Type B pancreatic cell (in vitro differentiated cells): ENCODE measurements around the gene DCPS. TPM values are rescaled to one million over a fixed set of nuclear protein-coding genes. Genes with fewer than 3 reads are reported as not detected.
"Not testable (repeated sequence)": the region's sequence is repeated elsewhere in the genome, so short reads cannot be mapped to it uniquely, and the experiment has no call there.

ENCODE experiments used
- DNase-seq: peaks from one replicate; pipeline ENCODE4 v3.0.0; 2021; ENCODE audit warnings: mixed read lengths; ENCODE audit not compliant: unreplicated experiment; ENCODE audit errors: extremely low spot score
- H3K27ac Mint-ChIP-seq: 2 replicates; pipeline ENCODE4 v1.8.0; 2021; ENCODE audit warnings: mild to moderate bottlenecking, mixed read lengths
- H3K27me3 Mint-ChIP-seq: 2 replicates; pipeline ENCODE4 v1.8.0; 2021; ENCODE audit warnings: mixed read lengths
- H3K36me3 Mint-ChIP-seq: 2 replicates; pipeline ENCODE4 v1.8.0; 2021; ENCODE audit warnings: mixed read lengths
- H3K4me1 Mint-ChIP-seq: one replicate; pipeline ENCODE4 v1.8.0; 2021; ENCODE audit warnings: mixed read lengths; ENCODE audit not compliant: unreplicated experiment
- H3K4me3 Mint-ChIP-seq: 2 replicates; pipeline ENCODE4 v1.8.0; 2021; ENCODE audit warnings: mild to moderate bottlenecking, mixed read lengths
- H3K9me3 Mint-ChIP-seq: 2 replicates; pipeline ENCODE4 v1.8.0; 2021; ENCODE audit warnings: mixed read lengths
- total RNA-seq: library from RNA; stranded (reverse); gene quantifications from 2 replicates; pipeline ENCODE4 v1.2.1, GENCODE V29; 2021; ENCODE audit warnings: low replicate concordance
- TF ChIP-seq, protein P1 (sequence below): fragments of 200-600 bp; sonication (generic); conservative IDR thresholded peaks from 2 replicates; pipeline ENCODE4 v1.5.0; 2021; ENCODE audit warnings: antibody characterized with exemption, mild to moderate bottlenecking

The DCPS gene
- total RNA-seq, 1 donor from 2014 or later: 17.6 TPM

DNA sequence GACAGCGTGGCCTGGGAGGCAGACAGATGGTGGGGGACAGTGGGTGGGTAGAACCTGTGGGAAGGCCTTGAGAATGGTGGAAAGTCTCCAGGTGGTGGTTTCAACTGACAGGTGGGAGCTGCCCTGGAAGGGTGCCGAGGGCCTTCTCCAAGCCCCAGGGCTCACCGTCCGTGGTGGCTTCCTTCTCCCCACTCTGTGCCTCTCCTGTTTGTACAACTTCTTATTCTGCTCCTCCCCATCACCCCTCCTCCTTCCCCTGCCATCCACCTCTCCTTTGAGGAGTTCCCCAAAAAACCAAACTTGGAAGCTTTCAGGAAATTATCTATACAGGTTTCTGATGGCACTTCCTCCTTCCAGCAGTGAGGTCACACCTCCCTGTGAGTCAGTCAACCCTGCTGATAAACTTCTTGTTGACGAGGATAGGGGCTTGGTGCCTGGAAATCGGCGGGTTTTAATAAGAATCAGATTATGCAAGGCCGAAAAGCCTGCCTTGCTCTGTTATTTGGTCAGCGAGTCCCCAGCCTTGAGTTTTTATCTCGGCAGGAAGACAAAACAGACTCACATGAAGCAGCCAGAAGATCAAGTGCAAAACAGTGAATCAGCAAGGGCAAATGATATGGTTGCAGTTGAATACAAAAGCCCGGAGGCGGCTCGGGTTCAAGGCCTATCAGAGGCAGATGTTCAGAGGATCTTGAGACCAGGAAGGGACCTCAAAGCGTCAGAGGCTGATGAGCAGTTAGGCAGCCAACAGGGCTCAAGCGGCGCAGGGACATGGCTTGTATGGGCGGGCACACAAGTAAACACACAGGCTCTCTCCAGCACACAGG, 42.1 kb downstream of the DCPS start:
- Mint-ChIP-seq H3K27ac (peak overlapping the region; percentile 91), H3K4me1 (peaks cover 51% of the 10 kb centered on the region), H3K36me3 (peaks cover 35% of the 10 kb centered on the region), H3K9me3 (no peaks in the 10 kb centered on the region), H3K4me3 (peak overlapping the region; percentile 8), H3K27me3 (no peaks in the 10 kb centered on the region)
- no peak for DNase-seq
- TF ChIP-seq, protein P1, sequence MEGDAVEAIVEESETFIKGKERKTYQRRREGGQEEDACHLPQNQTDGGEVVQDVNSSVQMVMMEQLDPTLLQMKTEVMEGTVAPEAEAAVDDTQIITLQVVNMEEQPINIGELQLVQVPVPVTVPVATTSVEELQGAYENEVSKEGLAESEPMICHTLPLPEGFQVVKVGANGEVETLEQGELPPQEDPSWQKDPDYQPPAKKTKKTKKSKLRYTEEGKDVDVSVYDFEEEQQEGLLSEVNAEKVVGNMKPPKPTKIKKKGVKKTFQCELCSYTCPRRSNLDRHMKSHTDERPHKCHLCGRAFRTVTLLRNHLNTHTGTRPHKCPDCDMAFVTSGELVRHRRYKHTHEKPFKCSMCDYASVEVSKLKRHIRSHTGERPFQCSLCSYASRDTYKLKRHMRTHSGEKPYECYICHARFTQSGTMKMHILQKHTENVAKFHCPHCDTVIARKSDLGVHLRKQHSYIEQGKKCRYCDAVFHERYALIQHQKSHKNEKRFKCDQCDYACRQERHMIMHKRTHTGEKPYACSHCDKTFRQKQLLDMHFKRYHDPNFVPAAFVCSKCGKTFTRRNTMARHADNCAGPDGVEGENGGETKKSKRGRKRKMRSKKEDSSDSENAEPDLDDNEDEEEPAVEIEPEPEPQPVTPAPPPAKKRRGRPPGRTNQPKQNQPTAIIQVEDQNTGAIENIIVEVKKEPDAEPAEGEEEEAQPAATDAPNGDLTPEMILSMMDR: no peak

DNA sequence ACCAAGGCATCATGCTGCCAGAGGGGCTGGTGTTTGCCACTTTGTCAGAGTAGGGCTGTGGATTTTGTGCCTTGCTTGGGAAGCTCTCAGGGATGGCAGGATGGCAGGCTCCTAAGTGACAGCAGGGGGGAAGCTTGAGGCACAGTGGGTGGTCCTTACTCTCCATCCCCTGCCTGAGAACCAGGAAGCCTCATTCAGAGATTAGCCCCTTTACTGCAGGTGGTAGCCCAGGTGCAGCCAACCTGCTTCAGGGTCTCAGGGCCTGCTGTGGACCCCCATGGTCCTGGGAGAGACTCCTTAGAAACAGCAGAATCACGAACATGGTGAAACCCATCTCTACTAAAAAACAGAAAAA, 42.7 kb downstream of the DCPS start:
- peaks cover 45% of the 10 kb centered on the region for H3K4me1 Mint-ChIP-seq
- TF ChIP-seq, protein P1: no peak
- H3K36me3 Mint-ChIP-seq: peaks cover 30% of the 10 kb centered on the region
- H3K9me3 Mint-ChIP-seq: no peaks in the 10 kb centered on the region
- DNase-seq: no peak
- H3K27ac Mint-ChIP-seq: peak overlapping the region; percentile 91
- H3K27me3 Mint-ChIP-seq: no peaks in the 10 kb centered on the region
- H3K4me3 Mint-ChIP-seq: no peak overlapping the region

DNA sequence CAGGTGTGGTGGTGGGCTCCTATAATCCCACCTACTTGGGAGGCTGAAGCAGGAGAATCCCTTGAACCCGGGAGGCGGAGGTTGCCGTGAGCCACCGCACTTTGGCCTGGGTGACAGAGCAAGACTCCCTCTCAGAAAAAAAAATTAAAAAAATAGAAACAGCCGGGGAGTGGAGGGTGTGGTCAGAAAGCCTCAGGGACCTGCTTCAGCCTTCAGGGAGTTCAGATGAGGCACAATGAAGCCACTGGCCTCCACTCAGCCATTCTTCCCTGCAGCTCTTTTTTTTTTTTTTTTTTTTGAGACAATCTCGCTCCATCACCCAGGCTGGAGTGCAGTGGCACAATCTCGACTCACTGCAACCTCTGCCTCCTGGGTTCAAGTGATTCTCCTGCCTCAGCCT, 43.1 kb downstream of the DCPS start:
- Mint-ChIP-seq H3K36me3 (peaks cover 27% of the 10 kb centered on the region), H3K4me1 (peaks cover 41% of the 10 kb centered on the region)
- DNase-seq, H3K27ac Mint-ChIP-seq, H3K27me3 Mint-ChIP-seq, H3K9me3 Mint-ChIP-seq, H3K4me3 Mint-ChIP-seq: not testable (repeated sequence)

DNA sequence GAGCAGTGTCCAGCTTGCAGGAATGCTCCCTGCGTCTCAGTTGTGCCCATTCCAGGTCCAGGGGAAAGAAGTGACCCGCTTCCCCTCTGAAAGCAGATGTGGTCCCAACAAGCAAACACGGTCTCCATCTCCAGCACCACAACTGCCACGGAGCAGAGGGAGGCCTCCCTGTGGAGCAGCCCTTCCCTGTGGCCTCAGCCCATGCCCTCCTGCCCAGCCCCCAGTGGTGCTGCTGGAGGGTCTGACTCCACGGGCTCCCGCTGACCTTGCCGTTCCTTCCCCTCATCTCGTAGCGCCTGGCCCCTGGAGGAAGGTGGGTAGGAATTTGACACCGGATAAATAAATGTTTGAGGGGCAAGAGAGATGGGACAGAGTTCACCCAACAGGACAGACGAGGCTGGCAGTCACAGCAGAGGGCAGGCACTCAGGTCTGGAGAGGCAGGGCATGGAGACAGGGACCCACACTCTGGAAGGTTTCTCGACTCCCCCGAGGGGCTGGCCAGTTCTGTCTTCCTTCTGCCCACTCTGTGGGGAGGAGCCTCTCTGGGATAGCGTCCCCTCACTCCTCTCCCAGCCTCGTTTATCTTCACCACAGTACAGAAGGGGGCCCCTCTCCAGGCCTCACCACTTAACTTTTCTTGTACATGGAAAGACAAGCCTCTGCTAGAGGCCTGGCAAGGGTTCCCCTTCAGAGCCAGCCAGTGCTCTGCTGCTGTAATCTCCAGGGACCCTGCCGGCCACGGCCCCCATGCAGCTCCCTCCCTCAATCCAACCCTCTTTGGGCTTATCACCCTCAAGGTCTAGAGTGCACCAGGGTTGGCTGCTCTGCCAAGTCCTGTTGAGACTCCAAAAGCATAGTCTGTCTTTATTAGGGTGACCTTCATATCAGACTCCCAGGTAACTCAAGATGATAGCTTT, 44.1 kb downstream of the DCPS start:
- TF ChIP-seq, protein P1: no peak
- H3K36me3 Mint-ChIP-seq: peaks cover 20% of the 10 kb centered on the region
- DNase-seq: no peak
- no peaks in the 10 kb centered on the region for H3K9me3 Mint-ChIP-seq
- no peak overlapping the region for H3K4me3 Mint-ChIP-seq
- H3K27ac Mint-ChIP-seq: no peak overlapping the region
- no peaks in the 10 kb centered on the region for H3K27me3 Mint-ChIP-seq
- H3K4me1 Mint-ChIP-seq: peaks cover 35% of the 10 kb centered on the region

DNA sequence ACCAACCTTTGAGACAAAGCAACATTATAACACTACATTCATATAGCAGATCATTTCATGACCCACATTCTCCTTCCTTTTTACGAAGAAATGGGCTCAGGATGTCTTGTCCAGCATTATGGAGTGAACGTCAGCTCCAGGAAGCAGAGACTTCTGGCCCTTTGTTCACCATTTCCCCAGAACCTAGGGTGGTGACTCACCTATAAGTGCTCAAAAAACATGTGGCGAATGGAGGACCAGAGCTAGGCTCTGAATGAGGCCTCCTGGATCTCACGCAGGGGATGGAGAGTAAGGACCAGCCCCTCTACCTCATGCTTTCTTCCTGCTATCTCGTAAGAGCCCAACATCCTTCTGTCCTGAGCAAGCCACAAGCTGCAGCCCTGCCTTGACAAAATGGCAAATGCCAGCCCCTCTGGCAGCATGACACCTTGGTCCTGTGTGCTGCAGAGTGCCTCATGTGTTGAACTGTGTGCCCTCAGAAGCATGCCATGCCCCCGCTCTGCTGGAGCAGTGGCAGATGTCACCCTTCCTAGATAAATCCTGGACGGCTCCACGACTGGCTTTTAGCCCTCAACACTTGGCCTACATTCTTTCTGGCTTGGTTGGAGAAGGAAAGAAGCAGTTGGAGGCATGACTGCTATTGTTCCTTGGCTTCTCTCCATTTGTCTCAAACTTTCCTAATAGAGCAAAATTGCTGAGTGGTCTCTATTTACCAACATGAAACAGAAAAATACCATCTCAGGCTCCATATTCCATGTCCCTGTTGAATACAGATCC, 45.1 kb downstream of the DCPS start:
- no peak overlapping the region for H3K27ac Mint-ChIP-seq
- no peak overlapping the region for H3K4me3 Mint-ChIP-seq
- H3K4me1 Mint-ChIP-seq: peaks cover 45% of the 10 kb centered on the region
- no peaks in the 10 kb centered on the region for H3K27me3 Mint-ChIP-seq
- H3K36me3 Mint-ChIP-seq: peaks cover 15% of the 10 kb centered on the region
- TF ChIP-seq, protein P1: no peak
- no peaks in the 10 kb centered on the region for H3K9me3 Mint-ChIP-seq
- no peak for DNase-seq
